Type B pancreatic cell (in vitro differentiated cells): Measurements from ENCODE around the gene ANGPTL4. TPM values are rescaled to one million over a fixed set of nuclear protein-coding genes. Genes with fewer than 3 reads are reported as not detected.
"Not testable (repeated sequence)": the region's sequence is repeated elsewhere in the genome, so short reads cannot be mapped to it uniquely, and the experiment has no call there.

ENCODE experiments used
- DNase-seq: peaks from one replicate; pipeline ENCODE4 v3.0.0; 2021; ENCODE audit warnings: mixed read lengths; ENCODE audit not compliant: unreplicated experiment; ENCODE audit errors: extremely low spot score
- H3K27ac Mint-ChIP-seq: 2 replicates; pipeline ENCODE4 v1.8.0; 2021; ENCODE audit warnings: mild to moderate bottlenecking, mixed read lengths
- H3K27me3 Mint-ChIP-seq: 2 replicates; pipeline ENCODE4 v1.8.0; 2021; ENCODE audit warnings: mixed read lengths
- H3K36me3 Mint-ChIP-seq: 2 replicates; pipeline ENCODE4 v1.8.0; 2021; ENCODE audit warnings: mixed read lengths
- H3K4me1 Mint-ChIP-seq: one replicate; pipeline ENCODE4 v1.8.0; 2021; ENCODE audit warnings: mixed read lengths; ENCODE audit not compliant: unreplicated experiment
- H3K4me3 Mint-ChIP-seq: 2 replicates; pipeline ENCODE4 v1.8.0; 2021; ENCODE audit warnings: mild to moderate bottlenecking, mixed read lengths
- H3K9me3 Mint-ChIP-seq: 2 replicates; pipeline ENCODE4 v1.8.0; 2021; ENCODE audit warnings: mixed read lengths
- CTCF ChIP-seq: fragments of 200-600 bp; sonication (generic); conservative IDR thresholded peaks from 2 replicates; pipeline ENCODE4 v1.5.0; 2021; ENCODE audit warnings: antibody characterized with exemption, mild to moderate bottlenecking
- total RNA-seq: library from RNA; stranded (reverse); gene quantifications from 2 replicates; pipeline ENCODE4 v1.2.1, GENCODE V29; 2021; ENCODE audit warnings: low replicate concordance

ANGPTL4 gene
- total RNA-seq, 1 donor from 2014 or later, result 4.7 TPM

- Mint-ChIP-seq H3K9me3 (no peaks in the 10 kb centered on the region), H3K4me1 (peaks cover 3% of the 10 kb centered on the region), H3K27ac (peak overlapping the region; percentile 55), H3K4me3 (peak overlapping the region; percentile 79), H3K36me3 (no peaks in the 10 kb centered on the region), H3K27me3 (peaks cover 51% of the 10 kb centered on the region)
- TF ChIP-seq CTCF, result no peak
- DNase-seq, result no peak
Observed at GRCh38 chr19:8343483-8343844, 20.5 kb upstream of the ANGPTL4 start.

- not testable (repeated sequence) for H3K9me3 Mint-ChIP-seq, H3K4me1 Mint-ChIP-seq, H3K27ac Mint-ChIP-seq, H3K4me3 Mint-ChIP-seq, DNase-seq, H3K36me3 Mint-ChIP-seq
- peaks cover 17% of the 10 kb centered on the region for H3K27me3 Mint-ChIP-seq
Observed at GRCh38 chr19:8349629-8350372, 14.2 kb upstream of the ANGPTL4 start.

- no peak overlapping the region for H3K4me3 Mint-ChIP-seq
- peaks cover 4% of the 10 kb centered on the region for H3K9me3 Mint-ChIP-seq
- peaks cover 16% of the 10 kb centered on the region for H3K27me3 Mint-ChIP-seq
- peaks cover 10% of the 10 kb centered on the region for H3K4me1 Mint-ChIP-seq
- no peaks in the 10 kb centered on the region for H3K36me3 Mint-ChIP-seq
- DNase-seq, result no peak
- no peak overlapping the region for H3K27ac Mint-ChIP-seq
- no peak for TF ChIP-seq CTCF
Observed at GRCh38 chr19:8352134-8352827, 11.7 kb upstream of the ANGPTL4 start.

- not testable (repeated sequence) for H3K4me3 Mint-ChIP-seq, H3K9me3 Mint-ChIP-seq, H3K27ac Mint-ChIP-seq, DNase-seq, H3K36me3 Mint-ChIP-seq, H3K4me1 Mint-ChIP-seq
- peaks cover 16% of the 10 kb centered on the region for H3K27me3 Mint-ChIP-seq
Observed at GRCh38 chr19:8352845-8353244, 11.1 kb upstream of the ANGPTL4 start.

- H3K27ac Mint-ChIP-seq, result no peak overlapping the region
- H3K9me3 Mint-ChIP-seq, result peaks cover 4% of the 10 kb centered on the region
- H3K27me3 Mint-ChIP-seq, result peaks cover 13% of the 10 kb centered on the region
- H3K36me3 Mint-ChIP-seq, result no peaks in the 10 kb centered on the region
- H3K4me1 Mint-ChIP-seq, result peaks cover 8% of the 10 kb centered on the region
- no peak for TF ChIP-seq CTCF
- no peak for DNase-seq
- H3K4me3 Mint-ChIP-seq, result no peak overlapping the region
Observed at GRCh38 chr19:8355631-8356402, 8.1 kb upstream of the ANGPTL4 start.

- Mint-ChIP-seq H3K4me3 (no peak overlapping the region), H3K4me1 (peaks cover 14% of the 10 kb centered on the region), H3K27ac (no peak overlapping the region), H3K36me3 (no peaks in the 10 kb centered on the region), H3K9me3 (peaks cover 4% of the 10 kb centered on the region), H3K27me3 (peaks cover 12% of the 10 kb centered on the region)
- no peak for TF ChIP-seq CTCF
- DNase-seq, result no peak
Observed at GRCh38 chr19:8357007-8357521, 6.9 kb upstream of the ANGPTL4 start.
